ENCODE data around the gene OR51L1. TPM values are rescaled to one million over a fixed set of nuclear protein-coding genes. Genes with fewer than 3 reads are reported as not detected.
A peak's percentile ranks its signal among the peaks of the same experiment; 100 is the strongest.
"Not testable (repeated sequence)": the region's sequence is repeated elsewhere in the genome, so short reads cannot be mapped to it uniquely, and the experiment has no call there.

The OR51L1 gene, protein sequence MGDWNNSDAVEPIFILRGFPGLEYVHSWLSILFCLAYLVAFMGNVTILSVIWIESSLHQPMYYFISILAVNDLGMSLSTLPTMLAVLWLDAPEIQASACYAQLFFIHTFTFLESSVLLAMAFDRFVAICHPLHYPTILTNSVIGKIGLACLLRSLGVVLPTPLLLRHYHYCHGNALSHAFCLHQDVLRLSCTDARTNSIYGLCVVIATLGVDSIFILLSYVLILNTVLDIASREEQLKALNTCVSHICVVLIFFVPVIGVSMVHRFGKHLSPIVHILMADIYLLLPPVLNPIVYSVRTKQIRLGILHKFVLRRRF
- not detected in 2 replicates for total RNA-seq (2014; rRNA removed; shearing (Covaris generic))

GRCh38 chr11:4994551-4994950, at the start of gene OR51L1:
TSS of gene OR51L1 (plus strand) at chr11:4994851. CDS start at chr11:4998983, 4,132 bp downstream.
- no peak for DNase-seq (ENCODE audit: low read depth)

DNA sequence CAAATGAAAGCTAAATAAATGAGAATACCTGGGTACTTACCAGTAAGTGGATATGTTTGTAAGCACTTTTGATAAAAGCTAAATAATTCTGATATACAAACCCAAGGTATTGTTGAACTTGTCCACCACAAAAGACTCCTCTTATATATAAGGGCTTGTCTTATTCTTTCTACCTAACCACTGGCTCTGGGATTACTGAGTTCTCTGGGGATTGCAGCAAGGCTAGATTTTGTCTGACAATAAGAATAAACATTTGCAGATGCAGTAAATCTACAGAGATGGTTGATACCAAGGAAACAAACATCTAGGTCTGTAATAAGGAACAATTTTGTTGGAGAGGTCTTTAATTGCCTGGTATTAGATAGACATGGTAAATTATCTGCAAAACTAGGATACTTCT, 47.1 kb upstream of the OR51L1 start, which contains the start of gene OR51A4:
Gene OR51A4 (minus strand): TSS at position 101 of the 400 bp plus-strand sequence. CDS start 505 bp downstream, outside the sequence.
- DNase-seq (ENCODE audit: low read depth): no peak

GRCh38 chr11:4955613-4956012, 39.0 kb upstream of the OR51L1 start, which contains the start of gene OR51A2:
TSS of gene OR51A2 (minus strand) at chr11:4955713. CDS start at chr11:4955713, 0 bp downstream.
- not testable (repeated sequence) for DNase-seq (ENCODE audit: low read depth)

- no peak for DNase-seq (ENCODE audit: low read depth)
Measured at GRCh38 chr11:4957396-4957795, 37.3 kb upstream of the OR51L1 start.

DNA sequence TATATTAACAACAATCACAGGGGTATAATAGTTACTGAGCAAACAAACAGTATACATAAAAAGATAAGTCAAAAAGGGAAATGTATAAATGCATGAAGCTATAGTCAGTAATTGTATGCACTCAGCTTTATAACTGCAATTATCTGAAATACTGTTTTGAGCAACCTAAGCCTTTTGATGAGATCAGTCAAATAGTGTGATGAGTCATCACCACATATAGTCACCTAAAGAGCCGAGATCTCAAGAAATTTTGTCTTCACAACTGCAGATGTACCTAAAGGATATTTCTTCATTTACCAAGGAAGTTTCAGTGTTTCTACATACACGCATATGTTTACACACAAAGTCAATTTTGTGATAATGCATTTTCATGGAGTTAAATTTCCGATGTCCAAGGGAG, 33.8 kb upstream of the OR51L1 start:
- DNase-seq (ENCODE audit: low read depth): no peak

DNA sequence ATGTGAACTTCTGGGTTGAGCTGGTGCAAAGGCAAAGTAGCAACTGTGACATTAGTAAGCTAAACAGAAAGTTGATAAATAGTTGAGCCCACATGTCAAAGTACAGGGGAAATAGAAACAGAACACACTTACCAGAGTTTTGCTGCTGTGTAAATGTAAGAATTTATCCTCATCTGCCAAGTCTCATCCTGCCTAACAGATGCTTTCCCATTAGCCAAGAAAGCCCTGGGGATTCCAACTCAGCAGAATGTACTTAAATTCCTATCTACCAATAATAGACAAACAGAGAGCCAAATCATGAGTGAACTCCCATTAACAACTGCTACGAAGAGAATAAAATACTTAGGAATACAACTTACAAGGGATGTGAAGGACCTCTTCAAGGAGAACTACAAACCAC, 31.8 kb upstream of the OR51L1 start:
- no peak for DNase-seq (ENCODE audit: low read depth)

GRCh38 chr11:4975436-4975835, 19.2 kb upstream of the OR51L1 start:
- DNase-seq (ENCODE audit: low read depth): no peak

DNA sequence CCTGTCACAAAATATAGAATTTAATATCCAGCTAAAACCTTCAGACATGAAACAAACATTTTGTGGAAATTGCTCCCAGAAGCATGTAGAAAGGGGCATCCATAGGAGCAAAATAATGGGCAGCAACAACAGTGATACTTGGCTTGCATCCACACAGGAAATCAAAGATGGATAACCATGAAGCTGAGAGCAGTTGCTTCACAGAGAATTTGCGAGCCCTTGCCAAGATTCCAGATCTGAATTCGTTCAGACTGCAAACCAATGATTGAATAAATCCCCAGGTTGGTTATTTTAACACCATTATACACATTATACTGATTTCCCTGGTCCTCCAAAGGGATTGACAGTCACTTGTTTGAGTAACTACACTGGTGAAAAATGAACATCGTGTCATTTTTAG, 15.6 kb upstream of the OR51L1 start:
- no peak for DNase-seq (ENCODE audit: low read depth)

- no peak for DNase-seq (ENCODE audit: low read depth)
Measured at GRCh38 chr11:4982678-4983077, 12.0 kb upstream of the OR51L1 start.

- no peak for DNase-seq (ENCODE audit: low read depth)
Measured at GRCh38 chr11:4983841-4984240, 10.8 kb upstream of the OR51L1 start.

DNA sequence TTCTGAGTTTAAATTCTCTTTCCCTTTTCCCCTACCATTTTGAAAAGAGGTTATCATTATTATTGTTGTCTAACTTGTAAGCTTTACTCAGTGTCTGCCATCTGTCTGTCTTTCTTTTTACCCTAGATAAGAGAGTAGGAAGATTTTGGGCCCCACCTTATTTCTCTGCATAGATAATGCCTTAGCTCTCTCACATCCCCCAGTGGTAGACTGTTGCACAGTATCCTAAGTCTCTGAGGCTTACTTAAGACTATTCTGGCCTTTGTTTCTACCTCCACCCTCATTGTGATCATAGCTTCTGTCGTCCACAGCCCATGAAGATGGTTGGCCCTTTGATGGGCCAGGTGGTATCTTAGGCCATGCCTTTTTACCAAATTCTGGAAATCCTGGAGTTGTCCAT, 3.6 kb upstream of the OR51L1 start:
- DNase-seq (ENCODE audit: low read depth): no peak

DNA sequence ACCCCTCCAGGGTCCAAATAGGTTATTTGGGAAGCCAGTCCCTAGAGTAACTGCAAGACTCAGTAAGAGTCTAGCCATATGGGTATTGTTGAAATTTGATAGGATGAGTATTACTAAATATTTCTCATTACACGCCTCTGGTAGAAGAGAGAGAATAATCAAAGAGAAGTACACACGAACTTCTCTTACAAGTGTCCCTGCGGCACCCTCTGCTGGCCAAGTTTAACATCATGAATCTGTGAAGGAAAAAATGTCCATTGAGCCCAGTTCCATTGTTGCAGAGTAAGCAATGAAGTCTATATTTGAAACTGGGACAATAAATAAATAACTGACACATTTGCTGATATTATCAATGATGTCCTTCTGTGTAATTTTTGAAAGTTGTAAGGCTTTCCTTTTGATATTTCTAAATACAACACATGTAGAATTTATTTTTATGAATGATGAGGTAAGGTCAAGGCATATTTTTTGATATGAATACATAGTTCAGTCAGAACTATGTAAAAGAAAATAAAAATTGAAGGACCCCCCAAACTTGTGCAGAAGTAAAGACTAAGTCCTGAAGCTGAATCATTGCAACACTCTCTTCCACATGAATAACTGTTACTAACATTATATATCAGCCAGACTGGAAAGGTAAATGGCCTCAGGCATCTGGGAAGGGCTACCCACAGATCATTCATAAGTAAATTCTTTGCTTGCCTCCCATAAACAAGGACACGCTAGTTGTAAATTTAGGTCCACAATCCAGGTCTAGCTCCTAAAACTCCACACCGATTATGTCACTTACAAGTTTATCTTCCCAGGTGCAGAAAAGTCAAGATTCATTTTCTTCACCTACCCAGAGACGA, 10.0 kb downstream of the OR51L1 start:
- peak; percentile 18 for DNase-seq (ENCODE audit: low read depth)

DNA sequence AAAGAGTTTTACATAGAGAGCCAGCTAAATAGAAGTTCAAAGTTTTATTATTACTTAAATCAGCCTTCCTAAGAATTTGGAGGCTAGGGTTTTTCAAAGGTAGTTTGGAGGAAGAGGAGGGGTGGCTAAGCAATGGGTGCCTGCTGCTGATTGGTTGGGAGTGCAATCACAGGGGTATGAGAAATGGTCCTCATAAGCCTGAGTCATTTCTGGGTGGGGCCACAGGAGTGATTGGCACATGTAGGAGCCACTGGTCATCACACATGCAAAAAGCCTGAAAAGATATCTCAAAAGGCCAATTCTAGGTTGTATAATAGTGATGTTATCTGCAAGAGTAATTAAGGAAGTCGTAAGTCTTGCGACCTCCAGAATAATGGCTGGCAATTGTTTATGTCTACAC, 12.9 kb downstream of the OR51L1 start:
- DNase-seq (ENCODE audit: low read depth): peak; percentile 3

GRCh38 chr11:5011254-5011653, 16.6 kb downstream of the OR51L1 start:
- DNase-seq (ENCODE audit: low read depth): no peak

DNA sequence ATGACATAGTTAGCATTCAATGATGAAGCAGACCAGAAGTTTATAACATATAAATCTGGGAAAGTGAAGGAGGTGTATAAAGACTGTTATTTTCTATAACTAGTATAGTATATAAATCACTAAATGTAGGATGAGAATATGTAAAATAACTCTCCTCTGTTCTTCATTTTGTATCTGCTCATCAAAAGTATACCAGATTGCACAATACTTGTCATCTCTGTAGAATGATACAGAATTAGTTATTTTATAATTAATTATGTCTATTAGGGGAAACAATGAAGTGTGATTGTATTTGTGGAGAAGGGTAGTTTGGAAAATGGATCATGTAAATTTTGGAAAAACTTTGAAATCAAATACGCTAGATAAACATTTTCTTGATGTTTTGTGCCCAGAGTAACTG, 18.4 kb downstream of the OR51L1 start:
- no peak for DNase-seq (ENCODE audit: low read depth)

- DNase-seq (ENCODE audit: low read depth): no peak
Measured at GRCh38 chr11:5021996-5022395, 27.3 kb downstream of the OR51L1 start.

- DNase-seq (ENCODE audit: low read depth): no peak
Measured at GRCh38 chr11:5036669-5037068, 42.0 kb downstream of the OR51L1 start.

GRCh38 chr11:5037926-5038325, 43.3 kb downstream of the OR51L1 start:
- DNase-seq (ENCODE audit: low read depth): no peak

GRCh38 chr11:5038341-5038740, 43.7 kb downstream of the OR51L1 start:
- no peak for DNase-seq (ENCODE audit: low read depth)

DNA sequence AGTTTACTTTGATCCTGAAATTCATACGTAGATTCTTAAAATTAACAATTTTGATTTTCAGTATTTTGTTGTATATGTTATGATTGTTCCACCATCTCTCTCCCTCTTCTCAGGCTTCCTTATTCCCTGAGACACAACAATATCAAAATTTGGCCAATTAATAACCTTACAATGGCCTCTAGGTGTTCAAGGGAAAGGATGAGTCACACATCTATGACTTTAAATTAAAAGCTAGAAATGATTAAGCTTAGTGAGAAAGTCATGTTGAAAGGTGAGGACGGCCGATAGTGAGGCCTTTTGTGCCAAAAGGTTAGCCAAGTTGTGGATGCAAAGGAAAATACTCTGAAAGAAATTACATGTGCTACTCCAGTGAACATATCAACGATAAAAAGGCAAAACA, 46.2 kb downstream of the OR51L1 start:
- no peak for DNase-seq (ENCODE audit: low read depth)

DNA sequence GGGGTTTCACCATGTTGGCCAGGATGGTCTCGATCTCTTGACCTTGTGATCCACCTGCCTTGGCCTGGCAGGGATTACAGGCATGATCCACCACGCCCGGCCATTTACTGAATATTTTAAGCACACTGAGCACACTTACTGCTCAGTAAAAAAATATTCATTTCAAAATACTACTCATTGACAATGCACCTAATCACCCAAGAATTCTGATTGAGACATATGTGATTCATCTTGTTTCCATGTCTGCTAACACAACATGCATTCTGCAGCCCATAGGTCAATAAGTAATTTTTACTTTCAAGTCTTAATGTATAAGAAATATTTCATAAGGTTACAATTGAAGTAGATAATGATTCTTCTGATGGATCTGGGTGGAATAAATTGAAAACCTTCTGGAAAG, 47.4 kb downstream of the OR51L1 start:
- DNase-seq (ENCODE audit: low read depth): no peak

DNA sequence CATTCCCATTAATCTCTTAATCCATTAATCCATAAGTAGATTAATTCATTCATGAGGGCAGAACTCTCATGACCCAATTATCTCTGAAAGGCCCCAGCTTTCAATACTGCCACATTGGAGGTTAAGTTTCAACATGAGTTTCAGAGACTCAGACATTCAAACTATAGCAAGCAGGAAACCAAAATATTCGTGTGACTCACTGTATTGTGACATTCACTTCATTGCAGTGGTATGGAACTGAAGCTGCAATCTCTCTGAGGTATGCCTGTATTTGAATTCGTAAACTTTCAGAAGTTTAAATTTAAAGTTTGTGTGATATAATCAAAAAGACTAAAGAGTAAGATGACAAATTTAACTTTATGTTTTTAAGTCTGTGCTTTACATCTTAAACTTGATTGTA, 48.7 kb downstream of the OR51L1 start:
- DNase-seq (ENCODE audit: low read depth): peak; percentile 9

- DNase-seq (ENCODE audit: low read depth): no peak
Measured at GRCh38 chr11:5046226-5046625, 51.6 kb downstream of the OR51L1 start, which contains the start of gene OR52J3. TSS of gene OR52J3 (plus strand) at chr11:5046526. CDS start at chr11:5046526, 0 bp downstream.

Measured in Daoy (cell line).